ENCODE results near the gene E4F1. TPM values are rescaled to one million over a fixed set of nuclear protein-coding genes. Genes with fewer than 3 reads are reported as not detected.
A peak's percentile ranks its signal among the peaks of the same experiment; 100 is the strongest.

E4F1 gene
- total and polyA plus RNA-seq, 9 of the 15 experiments (the other 6 are each of a cell fraction or from before 2014, with no cell fraction given) = 0.48 to 94.9 (median 20.4) TPM

GRCh38 chr16:2214719-2214968 lies 8.7 kb upstream of the E4F1 start, which contains the start of gene PGP (continued):
- TF ChIP-seq ARID2 (IDR thresholded peaks at IDR 0.05) (no peak), NEUROD1 (IDR thresholded peaks at IDR 0.05; ENCODE audit: borderline replicate concordance, low read depth, low read length, partially characterized antibody) (peak; percentile 100), JUN (IDR thresholded peaks at IDR 0.05; ENCODE audit: borderline replicate concordance, low read depth, low read length) (no peak), JUN (CRISPR knock-in tag; IDR thresholded peaks at IDR 0.05; ENCODE audit: borderline replicate concordance) (no peak), BRD9 (IDR thresholded peaks at IDR 0.05; ENCODE audit: low read depth, partially characterized antibody) (no peak), KDM1A (IDR thresholded peaks at IDR 0.05) (no peak), ZNF583 (CRISPR knock-in tag; IDR thresholded peaks at IDR 0.05) (0 out of 2 replicates have a peak, but pooled peaks have one; percentile 27), TFAM (CRISPR knock-in tag; conservative IDR thresholded peaks at IDR 0.05) (no peak), HMBOX1 (IDR thresholded peaks at IDR 0.05) (no peak), KAT2B (IDR thresholded peaks at IDR 0.05; ENCODE audit: low read depth, low read length) (no peak), JUND (IDR thresholded peaks at IDR 0.05; ENCODE audit: borderline replicate concordance, low read depth, low read length) (no peak), JUND (tag; IDR thresholded peaks at IDR 0.05; ENCODE audit: borderline replicate concordance, low read depth, low read length) (no peak), FUS (optimal IDR thresholded peaks at IDR 0.05; ENCODE audit: low read depth, low read length) (no peak), HDAC8 (tag; IDR thresholded peaks at IDR 0.05) (no peak), ZNF263 (CRISPR knock-in tag; IDR thresholded peaks at IDR 0.05; ENCODE audit: borderline replicate concordance) (no peak), ZNF696 (CRISPR knock-in tag; conservative IDR thresholded peaks at IDR 0.05) (no peak), ZNF766 (CRISPR knock-in tag; conservative IDR thresholded peaks at IDR 0.05) (peak; percentile 98), E2F3 (CRISPR knock-in tag; IDR thresholded peaks at IDR 0.05) (0 out of 2 replicates have a peak, but pooled peaks have one; percentile 92), ELF4 (CRISPR knock-in tag; IDR thresholded peaks at IDR 0.05) (no peak; the same call in 1 of the 2 replicates), KLF1 (tag; IDR thresholded peaks at IDR 0.05) (no peak), TAF7 (tag; IDR thresholded peaks at IDR 0.05) (no peak), RBM25 (IDR thresholded peaks at IDR 0.05; ENCODE audit: low read depth, low read length, severe bottlenecking) (peak; percentile 100), ELF2 (CRISPR knock-in tag; IDR thresholded peaks at IDR 0.05) (no peak), ZNF830 (CRISPR knock-in tag; IDR thresholded peaks at IDR 0.05) (no peak), NCOA6 (IDR thresholded peaks at IDR 0.05) (no peak), ZNF134 (CRISPR knock-in tag; conservative IDR thresholded peaks at IDR 0.05) (0 out of 2 replicates have a peak, but pooled peaks have one; percentile 27)
- TF ChIP-seq, protein P1, sequence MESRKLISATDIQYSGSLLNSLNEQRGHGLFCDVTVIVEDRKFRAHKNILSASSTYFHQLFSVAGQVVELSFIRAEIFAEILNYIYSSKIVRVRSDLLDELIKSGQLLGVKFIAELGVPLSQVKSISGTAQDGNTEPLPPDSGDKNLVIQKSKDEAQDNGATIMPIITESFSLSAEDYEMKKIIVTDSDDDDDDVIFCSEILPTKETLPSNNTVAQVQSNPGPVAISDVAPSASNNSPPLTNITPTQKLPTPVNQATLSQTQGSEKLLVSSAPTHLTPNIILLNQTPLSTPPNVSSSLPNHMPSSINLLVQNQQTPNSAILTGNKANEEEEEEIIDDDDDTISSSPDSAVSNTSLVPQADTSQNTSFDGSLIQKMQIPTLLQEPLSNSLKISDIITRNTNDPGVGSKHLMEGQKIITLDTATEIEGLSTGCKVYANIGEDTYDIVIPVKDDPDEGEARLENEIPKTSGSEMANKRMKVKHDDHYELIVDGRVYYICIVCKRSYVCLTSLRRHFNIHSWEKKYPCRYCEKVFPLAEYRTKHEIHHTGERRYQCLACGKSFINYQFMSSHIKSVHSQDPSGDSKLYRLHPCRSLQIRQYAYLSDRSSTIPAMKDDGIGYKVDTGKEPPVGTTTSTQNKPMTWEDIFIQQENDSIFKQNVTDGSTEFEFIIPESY (CRISPR knock-in tag; IDR thresholded peaks at IDR 0.05) = no peak
- TF ChIP-seq, protein P2, sequence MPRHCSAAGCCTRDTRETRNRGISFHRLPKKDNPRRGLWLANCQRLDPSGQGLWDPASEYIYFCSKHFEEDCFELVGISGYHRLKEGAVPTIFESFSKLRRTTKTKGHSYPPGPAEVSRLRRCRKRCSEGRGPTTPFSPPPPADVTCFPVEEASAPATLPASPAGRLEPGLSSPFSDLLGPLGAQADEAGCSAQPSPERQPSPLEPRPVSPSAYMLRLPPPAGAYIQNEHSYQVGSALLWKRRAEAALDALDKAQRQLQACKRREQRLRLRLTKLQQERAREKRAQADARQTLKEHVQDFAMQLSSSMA (CRISPR knock-in tag; IDR thresholded peaks at IDR 0.05) = no peak

Data from K562 (cell line).